Measurements from ENCODE around the gene MYG1. TPM values are rescaled to one million over a fixed set of nuclear protein-coding genes. Genes with fewer than 3 reads are reported as not detected.

The MYG1 gene
- total RNA-seq, 1 experiment from 2014 or later = 91.8 TPM

GRCh38 chr12:53253298-53253697 is 46.2 kb upstream of the MYG1 start:
- no peak overlapping the region for H2BK20ac ChIP-seq (ENCODE audit: low read depth, low read length, poor library complexity, severe bottlenecking)
- Mint-ChIP-seq H3K27me3 (ENCODE audit: low read depth) (no peaks in the 10 kb centered on the region; the same call in 1 of the 2 replicates), H3K27ac (no peak overlapping the region), H3K4me1 (peaks cover 18 to 19% of the 10 kb centered on the region in 2 experiments), H3K9me3 (no peaks in the 10 kb centered on the region), H3K4me3 (peak overlapping the region; percentile 94 to 98; a peak in 4 of 5 replicates), H3K36me3 (ENCODE audit: insufficient read depth in 1 of 3, low read depth in 3 of 3) (peaks cover 3 to 6% (median 5%) of the 10 kb centered on the region in 3 experiments; a peak in 4 of 7 replicates)
- no peak overlapping the region for H3K14ac ChIP-seq (ENCODE audit: insufficient read depth, low read length)
- no peak overlapping the region for H2BK12ac ChIP-seq (ENCODE audit: insufficient read length, low read depth, low read length)
- peaks cover 3% of the 10 kb centered on the region; the same call in 1 of the 2 replicates for H3K4me1 ChIP-seq (ENCODE audit: insufficient read depth, low read length)
- H3K27me3 ChIP-seq (ENCODE audit: insufficient read depth, low read length) = no peaks in the 10 kb centered on the region
- H3K23ac ChIP-seq (ENCODE audit: insufficient read length, low read depth, low read length) = no peak overlapping the region
- no peak overlapping the region for H2AK5ac ChIP-seq (ENCODE audit: insufficient read length, low read length)
- peaks cover 4% of the 10 kb centered on the region for H3K79me1 ChIP-seq (ENCODE audit: insufficient read depth, low read depth, low read length, poor library complexity, severe bottlenecking)
- H3K56ac ChIP-seq (ENCODE audit: insufficient read length, low read depth, low read length) = no peak overlapping the region
- no peak overlapping the region for H3K4me2 ChIP-seq (ENCODE audit: insufficient read depth, insufficient read length, low read length)
- H2BK15ac ChIP-seq (ENCODE audit: low read depth, low read length) = no peak overlapping the region
- H4K91ac ChIP-seq (ENCODE audit: insufficient read length, low read depth, low read length) = no peak overlapping the region
- H4K20me1 ChIP-seq (ENCODE audit: control insufficient read depth, insufficient read depth, insufficient read length) = no peaks in the 10 kb centered on the region
- no peak for TF ChIP-seq CTCF (conservative IDR thresholded peaks at IDR 0.05)
- H3K23me2 ChIP-seq (ENCODE audit: insufficient read length, low read depth, low read length, poor library complexity, severe bottlenecking) = peaks cover 14% of the 10 kb centered on the region
- WGBS (ENCODE audit: extremely low coverage, insufficient read length, low lambda C conversion rate) = no CpG with 5 or more reads among the region's 13 CpGs
- H4K8ac ChIP-seq (replicated peaks; ENCODE audit: insufficient read length, low read depth, low read length) = no peak overlapping the region
- H3K79me2 ChIP-seq (ENCODE audit: insufficient read depth, low read length) = peaks cover 3% of the 10 kb centered on the region; the same call in 1 of the 2 replicates
- H4K5ac ChIP-seq (ENCODE audit: insufficient read length, low read depth, low read length) = no peak overlapping the region
- H3K9ac ChIP-seq (ENCODE audit: extremely low read depth, insufficient read length, low read length) = no peak overlapping the region
- no peak for DNase-seq
- no peak overlapping the region for H3K27ac ChIP-seq (ENCODE audit: insufficient read length, low read depth, low read length)
- no peak overlapping the region for H3K4ac ChIP-seq (ENCODE audit: low read depth, low read length)
- no peak overlapping the region for H2AFZ ChIP-seq (ENCODE audit: low read length)
- H3K9me3 ChIP-seq (ENCODE audit: control insufficient read depth, low read depth, low read length) = no peaks in the 10 kb centered on the region
- H2BK120ac ChIP-seq (ENCODE audit: low read depth, low read length, poor library complexity, severe bottlenecking) = no peak overlapping the region
- no peak overlapping the region for H2BK5ac ChIP-seq (ENCODE audit: insufficient read length, low read length)
- H3T11ph ChIP-seq (ENCODE audit: low read length) = no peak overlapping the region
- H3K18ac ChIP-seq (ENCODE audit: insufficient read length, low read depth, low read length) = no peak overlapping the region

Measured in H9 (cell line).